HAP-1 (cell line): ENCODE data around the gene SLC18B1.

ENCODE experiments used
- DNase-seq, 2 experiments: peaks; one replicate each; pipeline ENCODE4 v3.0.0-alpha.2; 2016 to 2020; ENCODE audit warnings: low spot score in 2 of 2
- H3K27me3 ChIP-seq: fragments of 250-450 bp; sonication (Bioruptor Pico); 2 replicates; pipeline ENCODE4 v1.5.1; 2020; ENCODE audit warnings: low read depth, mild to moderate bottlenecking, moderate library complexity
- H3K36me3 ChIP-seq: fragments of 250-450 bp; sonication (Bioruptor Pico); replicated peaks from 2 replicates; pipeline ENCODE4 v1.5.1; 2020; ENCODE audit warnings: mild to moderate bottlenecking
- H3K4me1 ChIP-seq: fragments of 250-450 bp; sonication (Bioruptor Pico); 2 replicates; pipeline ENCODE4 v1.5.1; 2020; ENCODE audit warnings: mild to moderate bottlenecking
- H3K4me3 ChIP-seq: fragments of 250-450 bp; sonication (Bioruptor Pico); 2 replicates; pipeline ENCODE4 v1.5.1; 2020; ENCODE audit warnings: mild to moderate bottlenecking, moderate library complexity
- H3K9me3 ChIP-seq: fragments of 250-450 bp; sonication (Bioruptor Pico); 2 replicates; pipeline ENCODE4 v1.5.1; 2020; ENCODE audit warnings: mild to moderate bottlenecking, moderate library complexity
- in situ Hi-C: fragments of 300-500 bp; cut with MboI; formaldehyde crosslinking; loops from 3 replicates; pipeline ENCODE4 v1.14.3; 2020; ENCODE audit warnings: low sequenced_read_pairs, inconsistent platforms, mixed read lengths

Gene SLC18B1

GRCh38 chr6:132814716-132815570 is 16.5 kb upstream of the SLC18B1 start:
- Histone ChIP-seq H3K4me1 (peaks cover 36% of the 10 kb centered on the region), H3K4me3 (peak overlapping the region; percentile 90), H3K36me3 (peaks cover 50% of the 10 kb centered on the region), H3K27me3 (no peaks in the 10 kb centered on the region), H3K9me3 (no peaks in the 10 kb centered on the region)
- in situ Hi-C loops, result no loop called here
- DNase-seq, result peak in 1 of 2 experiments; percentile 33

DNA sequence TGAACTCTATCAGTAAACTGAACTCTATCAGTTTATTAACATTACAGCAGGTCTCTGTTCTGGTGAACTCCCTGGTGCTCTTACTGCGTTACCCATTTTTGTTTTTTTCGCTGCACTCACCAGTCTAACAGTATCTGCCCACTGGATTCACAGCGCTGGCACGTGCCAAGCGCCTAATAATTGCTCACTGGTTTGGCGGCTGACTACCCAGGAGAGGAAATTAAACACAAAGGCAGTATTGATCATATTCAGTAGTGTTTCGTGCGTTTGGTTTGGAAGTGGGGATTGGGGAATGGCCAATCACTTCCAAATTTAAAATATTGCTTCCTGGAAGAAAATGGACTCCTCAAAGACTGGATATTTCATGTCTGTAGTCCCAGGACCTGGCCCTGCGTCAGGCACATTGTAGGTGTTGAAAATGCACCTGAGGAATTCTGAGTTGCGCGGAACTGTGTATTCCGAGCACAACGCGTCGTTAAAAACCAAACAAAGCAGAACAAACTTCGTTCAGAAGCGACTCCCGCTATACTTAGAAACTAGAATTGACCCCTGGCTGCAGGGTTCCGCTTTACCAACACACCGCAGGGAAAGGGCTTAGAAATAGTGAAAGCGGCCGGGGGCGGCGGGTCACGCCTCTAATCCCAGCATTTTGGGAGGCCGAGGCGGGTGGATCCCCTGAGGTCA is 14.9 kb upstream of the SLC18B1 start:
- H3K4me3 ChIP-seq, result peak overlapping the region; percentile 90
- no peaks in the 10 kb centered on the region for H3K9me3 ChIP-seq
- no peaks in the 10 kb centered on the region for H3K27me3 ChIP-seq
- H3K4me1 ChIP-seq, result peaks cover 34% of the 10 kb centered on the region
- in situ Hi-C loops, result no loop called here
- peaks cover 39% of the 10 kb centered on the region for H3K36me3 ChIP-seq
- peak in 1 of 2 experiments; percentile 56 for DNase-seq

- in situ Hi-C loops, result no loop called here
- peak overlapping the region; percentile 90 for H3K4me3 ChIP-seq
- no peaks in the 10 kb centered on the region for H3K27me3 ChIP-seq
- H3K36me3 ChIP-seq, result peaks cover 33% of the 10 kb centered on the region
- peak in 1 of 2 experiments; percentile 29 for DNase-seq
- H3K9me3 ChIP-seq, result no peaks in the 10 kb centered on the region
- peaks cover 29% of the 10 kb centered on the region for H3K4me1 ChIP-seq
Measured at GRCh38 chr6:132812756-132813172, 14.3 kb upstream of the SLC18B1 start.

- Histone ChIP-seq H3K27me3 (no peaks in the 10 kb centered on the region), H3K4me1 (peaks cover 25% of the 10 kb centered on the region), H3K36me3 (peaks cover 29% of the 10 kb centered on the region), H3K4me3 (peak overlapping the region; percentile 90), H3K9me3 (no peaks in the 10 kb centered on the region)
- in situ Hi-C loops, result no loop called here
- peak in 1 of 2 experiments; percentile 56 for DNase-seq
Measured at GRCh38 chr6:132812255-132812732, 13.9 kb upstream of the SLC18B1 start.

GRCh38 chr6:132811276-132811675 is 12.8 kb upstream of the SLC18B1 start:
- in situ Hi-C loops, result no loop called here
- H3K36me3 ChIP-seq, result peaks cover 19% of the 10 kb centered on the region
- no peaks in the 10 kb centered on the region for H3K9me3 ChIP-seq
- peaks cover 16% of the 10 kb centered on the region for H3K4me1 ChIP-seq
- no peak for DNase-seq
- H3K27me3 ChIP-seq, result no peaks in the 10 kb centered on the region
- H3K4me3 ChIP-seq, result no peak overlapping the region

DNA sequence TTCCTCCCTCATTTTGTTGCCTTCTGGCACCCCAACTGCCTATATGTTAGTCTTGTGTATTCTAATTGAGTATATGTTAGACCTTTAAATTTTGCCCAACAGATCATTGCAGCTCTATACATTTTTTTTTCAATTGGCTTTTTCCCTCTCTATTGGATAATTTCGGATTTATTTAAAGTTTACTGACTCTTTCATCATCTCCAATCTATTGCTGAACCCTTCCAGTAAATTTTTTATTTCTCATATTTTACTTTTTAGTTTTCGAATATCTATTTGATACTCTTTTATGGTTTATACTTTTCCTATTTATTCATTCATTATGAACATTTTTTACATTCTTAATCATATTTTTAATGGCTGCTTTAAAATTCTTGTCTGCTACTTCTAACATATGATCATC is 7.1 kb upstream of the SLC18B1 start:
- no peaks in the 10 kb centered on the region for H3K4me1 ChIP-seq
- no peaks in the 10 kb centered on the region for H3K9me3 ChIP-seq
- no peaks in the 10 kb centered on the region for H3K36me3 ChIP-seq
- H3K27me3 ChIP-seq, result peaks cover 4% of the 10 kb centered on the region; the same call in 1 of the 2 replicates
- in situ Hi-C loops, result no loop called here
- H3K4me3 ChIP-seq, result no peak overlapping the region
- DNase-seq, result no peak

DNA sequence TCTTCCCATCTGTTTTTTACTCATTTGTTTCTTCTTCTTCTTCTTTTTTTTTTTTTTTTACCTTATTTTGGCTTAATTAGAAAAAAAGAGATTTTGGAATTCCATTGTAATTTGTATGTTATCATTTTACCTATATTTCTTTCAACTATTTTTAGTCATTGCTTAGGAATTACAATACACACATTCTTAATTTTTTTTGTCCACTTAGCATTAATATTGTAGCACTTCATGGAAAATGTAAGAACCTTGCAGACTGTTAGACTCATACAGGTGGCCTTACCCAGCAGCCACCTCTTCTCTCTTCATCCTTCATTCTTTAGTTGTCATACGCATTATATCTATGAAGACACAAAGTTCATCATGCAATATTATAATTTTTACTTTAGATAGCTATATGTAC is 5.8 kb upstream of the SLC18B1 start:
- H3K4me1 ChIP-seq, result no peaks in the 10 kb centered on the region
- peaks cover 4% of the 10 kb centered on the region; the same call in 1 of the 2 replicates for H3K27me3 ChIP-seq
- H3K9me3 ChIP-seq, result no peaks in the 10 kb centered on the region
- H3K36me3 ChIP-seq, result no peaks in the 10 kb centered on the region
- DNase-seq, result no peak
- H3K4me3 ChIP-seq, result no peak overlapping the region
- in situ Hi-C loops, result no loop called here

DNA sequence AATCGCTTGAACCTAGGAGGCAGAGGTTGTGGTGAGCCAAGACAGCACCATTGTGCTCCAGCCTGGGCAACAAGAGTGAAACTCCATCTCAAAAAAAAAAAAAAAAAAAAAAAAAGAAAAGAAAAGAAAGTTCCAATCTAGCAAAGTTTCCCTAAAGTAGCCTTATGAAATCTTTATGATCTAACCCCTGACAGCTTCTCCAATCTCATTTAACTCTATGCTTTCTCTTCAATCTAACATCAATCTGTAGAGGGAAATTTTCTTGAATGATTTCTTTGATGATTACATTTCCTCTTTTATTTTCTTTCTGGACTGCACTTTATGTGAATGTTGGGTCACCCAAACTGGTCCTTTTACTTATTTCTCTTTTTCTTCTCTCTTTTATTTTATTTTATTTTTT is 2.2 kb upstream of the SLC18B1 start:
- H3K4me1 ChIP-seq, result peaks cover 3% of the 10 kb centered on the region
- no peak for DNase-seq
- H3K9me3 ChIP-seq, result no peaks in the 10 kb centered on the region
- peaks cover under 1% of the 10 kb centered on the region; the same call in 1 of the 2 replicates for H3K36me3 ChIP-seq
- H3K27me3 ChIP-seq, result peaks cover 4% of the 10 kb centered on the region; the same call in 1 of the 2 replicates
- no peak overlapping the region for H3K4me3 ChIP-seq
- in situ Hi-C loops, result no loop called here

DNA sequence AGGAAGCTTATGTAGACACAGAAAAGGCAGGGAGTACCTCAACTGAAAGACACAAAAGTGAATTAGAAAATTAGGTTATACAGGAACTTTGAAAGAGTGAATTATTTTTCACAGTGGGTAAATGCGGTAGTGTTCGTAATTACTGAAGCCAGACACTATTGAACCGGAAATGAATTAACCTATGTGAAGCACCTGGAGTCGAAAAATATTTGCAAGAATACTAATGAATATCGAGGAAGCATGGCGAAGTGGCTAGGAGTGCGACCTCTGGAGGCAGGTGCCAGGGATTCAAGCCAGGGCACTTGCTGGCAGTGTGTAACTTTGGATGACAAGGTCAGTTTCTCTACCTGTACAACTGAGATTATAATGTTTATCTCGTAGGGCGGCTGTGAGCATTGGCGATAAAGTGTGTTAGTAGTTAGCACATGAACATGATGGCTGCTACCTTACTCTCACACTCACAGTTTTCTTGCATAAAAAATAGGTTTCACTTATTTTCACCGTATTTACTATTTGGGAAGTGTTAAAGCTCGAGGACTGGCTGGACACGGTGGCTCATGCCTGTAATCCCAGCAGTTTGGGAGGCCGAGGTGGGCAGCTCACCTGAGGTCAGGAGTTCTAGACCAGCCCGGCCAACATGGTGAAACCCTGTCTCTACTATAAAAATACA is 567 bp upstream of the SLC18B1 start:
- Histone ChIP-seq H3K4me1 (peaks cover 3% of the 10 kb centered on the region), H3K27me3 (no peaks in the 10 kb centered on the region), H3K36me3 (peaks cover 6% of the 10 kb centered on the region), H3K4me3 (peak overlapping the region; percentile 68), H3K9me3 (no peaks in the 10 kb centered on the region)
- in situ Hi-C loops, result loop anchor here (25.0 kb wide), 1 partner anchor 512 kb away; no protein-coding TSS in a partner anchor
- DNase-seq, result peak; percentile 79 to 84

DNA sequence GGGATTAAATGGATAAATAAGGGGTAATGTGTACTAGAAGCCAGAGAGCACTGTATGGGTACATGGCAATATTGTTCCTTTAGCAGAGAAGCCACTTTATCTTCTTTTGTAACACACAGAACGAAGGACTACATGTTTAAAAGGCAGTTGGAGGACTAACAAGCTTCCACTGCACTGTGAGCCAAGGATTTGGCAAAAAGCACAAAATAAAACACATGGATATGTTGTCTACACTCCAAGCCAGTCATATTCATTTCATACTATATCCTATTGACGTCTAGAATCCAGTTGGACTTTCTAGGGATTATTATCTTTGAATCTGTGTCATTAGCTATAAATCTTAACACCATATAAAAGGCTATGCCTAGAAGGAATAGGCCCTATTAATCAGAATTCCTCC is 3.0 kb downstream of the SLC18B1 start:
- no peaks in the 10 kb centered on the region for H3K27me3 ChIP-seq
- no peak overlapping the region for H3K4me3 ChIP-seq
- H3K4me1 ChIP-seq, result peaks cover 3% of the 10 kb centered on the region
- peaks cover 19% of the 10 kb centered on the region for H3K36me3 ChIP-seq
- no peak for DNase-seq
- no peaks in the 10 kb centered on the region for H3K9me3 ChIP-seq
- in situ Hi-C loops, result loop anchor here (25.0 kb wide), 1 partner anchor 508 kb away; no protein-coding TSS in a partner anchor

DNA sequence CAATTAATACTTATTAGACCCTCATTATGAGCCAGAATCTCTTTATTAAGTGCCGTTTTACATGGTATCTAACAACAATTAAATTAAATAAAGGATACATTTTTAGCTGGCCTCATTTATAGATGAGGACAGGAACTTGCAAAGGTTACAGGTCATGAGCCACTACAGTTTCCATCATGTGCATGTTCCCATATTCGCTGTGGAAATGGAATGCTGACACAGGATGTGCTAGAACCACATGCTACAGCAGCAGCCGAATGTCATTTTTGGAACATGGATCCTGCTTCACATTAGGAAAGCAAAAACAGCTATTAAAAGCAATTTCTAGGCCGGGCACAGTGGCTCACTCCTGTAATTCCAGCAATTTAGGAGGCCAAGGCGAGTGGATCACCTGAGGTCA is 5.9 kb downstream of the SLC18B1 start:
- no peaks in the 10 kb centered on the region for H3K9me3 ChIP-seq
- no peak for DNase-seq
- in situ Hi-C loops, result loop anchor here (25.0 kb wide), 1 partner anchor 505 kb away; no protein-coding TSS in a partner anchor
- H3K4me1 ChIP-seq, result peaks cover 1% of the 10 kb centered on the region
- no peak overlapping the region for H3K4me3 ChIP-seq
- peaks cover 19% of the 10 kb centered on the region for H3K36me3 ChIP-seq
- no peaks in the 10 kb centered on the region for H3K27me3 ChIP-seq

GRCh38 chr6:132790450-132790849 is 8.0 kb downstream of the SLC18B1 start:
- H3K4me1 ChIP-seq, result no peaks in the 10 kb centered on the region
- H3K4me3 ChIP-seq, result no peak overlapping the region
- no peaks in the 10 kb centered on the region for H3K9me3 ChIP-seq
- H3K36me3 ChIP-seq, result peaks cover 21% of the 10 kb centered on the region
- no peaks in the 10 kb centered on the region for H3K27me3 ChIP-seq
- in situ Hi-C loops, result loop anchor here (25.0 kb wide), 1 partner anchor 503 kb away; no protein-coding TSS in a partner anchor
- DNase-seq, result no peak

- Histone ChIP-seq H3K36me3 (peaks cover 21% of the 10 kb centered on the region), H3K4me1 (no peaks in the 10 kb centered on the region), H3K9me3 (no peaks in the 10 kb centered on the region), H3K4me3 (no peak overlapping the region), H3K27me3 (no peaks in the 10 kb centered on the region)
- in situ Hi-C loops, result loop anchor here (25.0 kb wide), 1 partner anchor 502 kb away; no protein-coding TSS in a partner anchor
- no peak for DNase-seq
Measured at GRCh38 chr6:132789396-132789776, 9.1 kb downstream of the SLC18B1 start.
